Neuronal stem cell (in vitro differentiated cells): ENCODE results near the gene ACAP1.

Source experiments
- DNase-seq: peaks from one replicate; pipeline ENCODE4 v3.0.0-alpha.2; 2013; ENCODE audit warnings: low spot score
- H2AFZ ChIP-seq: one replicate; pipeline ENCODE4 v1.6.1; 2013; ENCODE audit warnings: mild to moderate bottlenecking, low read length, inconsistent platforms
- H2AK5ac ChIP-seq: 2 replicates; pipeline ENCODE4 v1.6.1; 2013; ENCODE audit warnings: low read depth, mild to moderate bottlenecking, inconsistent platforms, low read length, moderate library complexity, mixed read lengths
- H2BK120ac ChIP-seq: 2 replicates; pipeline ENCODE4 v1.6.1; 2013; ENCODE audit warnings: low read depth, mild to moderate bottlenecking, inconsistent platforms, low read length, moderate library complexity, mixed read lengths
- H2BK12ac ChIP-seq: one replicate; pipeline ENCODE4 v1.6.1; 2013; ENCODE audit warnings: low read length, inconsistent platforms
- H2BK15ac ChIP-seq: 2 replicates; pipeline ENCODE4 v1.6.1; 2013; ENCODE audit warnings: mild to moderate bottlenecking, low read length, inconsistent platforms, mixed read lengths
- H2BK5ac ChIP-seq: one replicate; pipeline ENCODE4 v1.6.1; 2013; ENCODE audit warnings: inconsistent platforms, mild to moderate bottlenecking, low read length, moderate library complexity
- H3K14ac ChIP-seq: one replicate; pipeline ENCODE4 v1.6.1; 2013; ENCODE audit warnings: low read length, inconsistent platforms
- H3K18ac ChIP-seq: 2 replicates; pipeline ENCODE4 v1.6.1; 2013; ENCODE audit warnings: low read length, inconsistent platforms
- H3K23ac ChIP-seq: 2 replicates; pipeline ENCODE4 v1.6.1; 2013; ENCODE audit warnings: low read depth, mild to moderate bottlenecking, mixed read lengths, low read length, inconsistent platforms; ENCODE audit not compliant: poor library complexity
- H3K27ac ChIP-seq: replicated peaks from 3 replicates; pipeline ENCODE4 v1.5.1; 2013; ENCODE audit warnings: low read length, inconsistent platforms
- H3K27me3 ChIP-seq, 3 experiments: 2 replicates each; pipeline ENCODE4 v1.6.1; 2013; ENCODE audit warnings: low read length in 3 of 3, mild to moderate bottlenecking in 2 of 3, inconsistent platforms in 1 of 3, low read depth in 1 of 3, mixed read lengths in 1 of 3, moderate library complexity in 1 of 3; ENCODE audit not compliant: control insufficient read depth in 3 of 3, insufficient read depth in 3 of 3
- H3K36me3 ChIP-seq, 2 donors: replicated peaks in 1 of 2; 2 replicates each; pipeline ENCODE4 v1.6.1; 2013; ENCODE audit warnings: low read length in 2 of 2; ENCODE audit not compliant: control insufficient read depth in 2 of 2, insufficient read depth in 2 of 2
- H3K4ac ChIP-seq: 2 replicates; pipeline ENCODE4 v1.6.1; 2013; ENCODE audit warnings: inconsistent platforms, mild to moderate bottlenecking, low read length, moderate library complexity
- H3K4me1 ChIP-seq, 2 donors: 1 replicate in 1 of 2; 2 replicates in 1 of 2; pipeline ENCODE4 v1.6.1; 2013; ENCODE audit warnings: low read length in 2 of 2, low read depth in 1 of 2; ENCODE audit not compliant: control insufficient read depth in 2 of 2, insufficient read depth in 1 of 2
- H3K4me2 ChIP-seq: one replicate; pipeline ENCODE4 v1.6.1; 2013; ENCODE audit warnings: mild to moderate bottlenecking, low read length, inconsistent platforms; ENCODE audit not compliant: insufficient read depth, poor library complexity, severe bottlenecking
- H3K4me3 ChIP-seq, 2 donors: 2 replicates each; pipeline ENCODE4 v1.5.1; 2013; ENCODE audit warnings: low read length in 2 of 2, mild to moderate bottlenecking in 2 of 2, inconsistent platforms in 1 of 2, moderate library complexity in 1 of 2
- H3K79me1 ChIP-seq: one replicate; pipeline ENCODE4 v1.6.1; 2013; ENCODE audit warnings: low read depth, mild to moderate bottlenecking, inconsistent platforms, low read length, moderate library complexity
- H3K9ac ChIP-seq: one replicate; pipeline ENCODE4 v1.6.1; 2013; ENCODE audit warnings: mild to moderate bottlenecking, low read depth, low read length, inconsistent platforms; ENCODE audit not compliant: poor library complexity
- H3K9me3 ChIP-seq, 2 donors: replicated peaks in 1 of 2; 2 replicates each; pipeline versions ENCODE3 to v1.6.1; 2013; ENCODE audit warnings: low read length in 2 of 2, mild to moderate bottlenecking in 2 of 2, inconsistent platforms in 1 of 2, low read depth in 1 of 2, mixed read lengths in 1 of 2, moderate library complexity in 1 of 2; ENCODE audit not compliant: control insufficient read depth in 2 of 2, insufficient read depth in 1 of 2
- H4K8ac ChIP-seq: one replicate; pipeline ENCODE4 v1.6.1; 2013; ENCODE audit warnings: low read depth, mild to moderate bottlenecking, inconsistent platforms, low read length, moderate library complexity
- H4K91ac ChIP-seq: one replicate; pipeline ENCODE4 v1.6.1; 2013; ENCODE audit warnings: low read length, low read depth, mild to moderate bottlenecking, inconsistent platforms; ENCODE audit not compliant: poor library complexity
- WGBS, 2 donors: extraction: QIAGEN DNeasy Blood & Tissue Kit; methylation state at CpG; one replicate each; pipeline ENCODE4 v1.1.7; 2013; ENCODE audit warnings: missing lambda C conversion rate in 2 of 2, mixed read lengths in 1 of 2; ENCODE audit not compliant: insufficient read length in 2 of 2, insufficient replicate concordance in 1 of 2; ENCODE audit errors: extremely low coverage in 2 of 2; 5-methylcytosine and 5-hydroxymethylcytosine counted together

ACAP1 gene

DNA sequence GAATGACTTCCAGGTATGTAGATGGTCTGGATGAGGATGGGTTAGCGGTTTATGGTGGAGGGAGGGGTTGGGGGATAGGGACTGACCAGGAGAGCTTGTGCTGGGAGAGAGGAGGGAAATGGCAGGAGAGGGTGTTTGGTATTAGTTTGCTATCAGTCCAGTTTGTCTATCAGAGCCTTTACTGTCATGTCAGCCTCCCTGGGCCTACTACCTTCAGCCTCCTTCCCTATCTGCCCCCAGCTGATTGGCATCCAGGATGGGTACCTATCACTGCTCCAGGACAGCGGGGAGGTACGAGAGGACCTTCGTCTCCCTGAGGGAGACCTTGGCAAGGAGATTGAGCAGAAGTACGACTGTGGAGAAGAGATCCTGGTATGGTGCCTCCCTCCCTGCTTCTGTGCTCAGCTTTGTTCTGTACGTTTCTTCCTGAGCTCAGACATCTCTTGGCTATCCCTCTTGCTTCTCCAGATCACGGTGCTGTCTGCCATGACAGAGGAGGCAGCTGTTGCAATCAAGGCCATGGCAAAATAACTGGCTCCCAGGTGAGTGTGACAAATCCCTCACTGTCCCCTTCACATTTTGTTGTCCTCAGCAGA is 25.1 kb upstream of the ACAP1 start:
- H3K18ac ChIP-seq, result no peak overlapping the region
- no peak overlapping the region for H2BK12ac ChIP-seq
- WGBS, 2 donors, result 100% methylated on average over 1 of the region's 7 CpGs; no CpG with 5 or more reads in 1 of the 2 donors
- no peak overlapping the region for H3K4ac ChIP-seq
- peaks cover 7% of the 10 kb centered on the region for H3K79me1 ChIP-seq
- H3K4me2 ChIP-seq, result no peak overlapping the region
- H2AFZ ChIP-seq, result no peak overlapping the region
- no peak overlapping the region for H3K9ac ChIP-seq
- H2BK120ac ChIP-seq, result no peak overlapping the region
- H3K36me3 ChIP-seq, result peaks cover 47 to 59% of the 10 kb centered on the region in 2 donors
- peaks cover 8 to 18% of the 10 kb centered on the region in 2 donors for H3K4me1 ChIP-seq
- no peaks in the 10 kb centered on the region for H3K9me3 ChIP-seq
- H4K8ac ChIP-seq, result no peak overlapping the region
- H2AK5ac ChIP-seq, result no peak overlapping the region
- no peak for DNase-seq
- H3K4me3 ChIP-seq, result no peak overlapping the region
- no peaks in the 10 kb centered on the region for H3K27me3 ChIP-seq
- no peak overlapping the region for H3K14ac ChIP-seq
- H3K23ac ChIP-seq, result no peak overlapping the region
- H4K91ac ChIP-seq, result no peak overlapping the region
- no peak overlapping the region for H2BK5ac ChIP-seq
- H3K27ac ChIP-seq, result no peak overlapping the region
- H2BK15ac ChIP-seq, result no peak overlapping the region

DNA sequence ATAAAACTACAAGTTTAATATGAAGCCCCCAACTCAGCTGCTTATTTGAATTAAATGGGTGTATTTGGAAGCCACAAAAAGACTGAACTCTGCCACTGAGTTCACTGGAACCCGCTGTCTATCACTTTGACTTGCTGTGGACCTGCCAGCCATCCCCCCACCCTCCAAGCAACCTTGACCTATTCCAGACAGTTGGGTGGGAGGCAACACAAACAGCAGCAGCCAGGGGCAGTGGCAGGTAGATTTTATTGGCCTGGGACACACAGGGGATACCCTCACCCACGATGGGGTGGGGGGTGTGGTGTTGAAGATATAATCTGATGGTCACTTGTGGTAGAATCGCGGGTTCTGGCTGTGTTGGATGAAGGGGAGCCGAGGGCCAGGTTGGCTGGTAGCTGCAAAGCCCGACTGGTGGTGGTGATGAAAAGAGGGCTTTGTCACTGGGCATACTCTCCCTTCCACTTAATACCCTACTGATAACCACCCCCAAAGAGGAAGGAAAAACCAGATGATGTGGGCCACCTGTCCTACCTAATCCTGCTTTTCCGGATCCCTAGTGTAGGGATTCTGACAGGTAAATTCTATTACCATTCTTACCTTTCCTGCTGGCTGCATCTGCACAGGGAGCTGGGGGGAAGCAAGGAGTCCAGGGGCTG is 23.8 kb upstream of the ACAP1 start:
- no peak overlapping the region for H3K4ac ChIP-seq
- H3K9ac ChIP-seq, result no peak overlapping the region
- H2AK5ac ChIP-seq, result no peak overlapping the region
- peaks cover 52 to 70% of the 10 kb centered on the region in 2 donors for H3K36me3 ChIP-seq
- no peaks in the 10 kb centered on the region for H3K9me3 ChIP-seq
- DNase-seq, result no peak
- H4K8ac ChIP-seq, result no peak overlapping the region
- peaks cover 8 to 18% of the 10 kb centered on the region in 2 donors for H3K4me1 ChIP-seq
- no peak overlapping the region for H3K4me3 ChIP-seq
- peak overlapping the region; percentile 16 for H3K23ac ChIP-seq
- no peak overlapping the region for H2BK15ac ChIP-seq
- H2BK120ac ChIP-seq, result no peak overlapping the region
- H2BK12ac ChIP-seq, result no peak overlapping the region
- H3K18ac ChIP-seq, result no peak overlapping the region
- H3K27ac ChIP-seq, result no peak overlapping the region
- WGBS, 2 donors, result no CpG with 5 or more reads among the region's 7 CpGs
- peaks cover 7% of the 10 kb centered on the region for H3K79me1 ChIP-seq
- no peak overlapping the region for H3K4me2 ChIP-seq
- H2BK5ac ChIP-seq, result no peak overlapping the region
- H3K14ac ChIP-seq, result no peak overlapping the region
- no peak overlapping the region for H4K91ac ChIP-seq
- H3K27me3 ChIP-seq, result no peaks in the 10 kb centered on the region
- no peak overlapping the region for H2AFZ ChIP-seq

DNA sequence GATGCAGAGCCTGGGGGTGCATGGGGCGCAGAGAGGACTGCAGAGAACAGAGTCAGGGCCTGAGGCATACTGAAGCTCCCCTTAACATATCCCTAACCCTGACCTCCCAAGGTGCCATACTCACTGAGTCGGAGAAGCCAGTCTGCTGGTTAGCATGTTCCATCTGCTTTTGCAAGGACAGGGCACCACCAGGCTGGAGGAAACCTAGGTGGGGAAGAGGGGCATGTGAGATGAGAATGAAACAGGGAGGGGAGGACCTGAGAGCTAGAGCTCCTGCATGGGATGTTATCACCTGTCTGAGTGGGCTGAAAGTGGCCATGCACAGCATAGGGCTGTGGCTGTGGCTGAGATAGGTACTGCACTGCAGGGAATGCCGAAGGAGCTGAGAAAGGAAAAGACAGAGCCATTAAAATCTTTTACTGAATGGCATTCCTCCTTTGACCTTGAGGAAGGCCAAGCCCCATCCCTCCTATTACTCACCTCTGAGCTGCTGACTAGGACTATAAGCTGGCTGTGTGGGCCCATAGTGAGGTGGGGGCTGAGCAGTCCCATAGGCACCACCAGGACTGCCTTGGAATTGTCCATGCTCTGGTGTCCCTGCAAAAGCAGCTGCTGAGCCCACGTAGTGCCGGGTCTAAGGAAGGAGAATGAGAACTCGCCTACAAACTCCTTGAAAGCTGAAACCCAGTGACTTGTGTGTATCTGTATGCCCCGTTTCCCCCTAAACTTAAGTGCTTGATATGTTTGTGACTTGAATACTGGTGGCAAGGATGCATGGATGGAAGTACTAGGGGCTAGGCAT is 23.0 kb upstream of the ACAP1 start:
- Histone ChIP-seq H3K4ac (no peak overlapping the region), H2BK15ac (no peak overlapping the region), H2AFZ (no peak overlapping the region), H4K8ac (no peak overlapping the region), H2BK12ac (no peak overlapping the region), H3K18ac (no peak overlapping the region), H3K14ac (no peak overlapping the region), H3K27ac (no peak overlapping the region), H3K36me3 (peaks cover 59 to 77% of the 10 kb centered on the region in 2 donors), H2BK120ac (no peak overlapping the region), H3K79me1 (peaks cover 7% of the 10 kb centered on the region), H3K4me2 (no peak overlapping the region), H4K91ac (no peak overlapping the region), H2AK5ac (no peak overlapping the region), H3K4me1 (peaks cover 8 to 18% of the 10 kb centered on the region in 2 donors), H3K9ac (no peak overlapping the region), H3K4me3 (peak overlapping the region in 1 of 2 donors; percentile 60), H3K9me3 (no peaks in the 10 kb centered on the region), H3K23ac (no peak overlapping the region), H2BK5ac (no peak overlapping the region), H3K27me3 (no peaks in the 10 kb centered on the region)
- DNase-seq, result no peak
- no CpG with 5 or more reads among the region's 7 CpGs for WGBS, 2 donors
